ENCODE results near the gene NOS1.

Gene NOS1

DNA sequence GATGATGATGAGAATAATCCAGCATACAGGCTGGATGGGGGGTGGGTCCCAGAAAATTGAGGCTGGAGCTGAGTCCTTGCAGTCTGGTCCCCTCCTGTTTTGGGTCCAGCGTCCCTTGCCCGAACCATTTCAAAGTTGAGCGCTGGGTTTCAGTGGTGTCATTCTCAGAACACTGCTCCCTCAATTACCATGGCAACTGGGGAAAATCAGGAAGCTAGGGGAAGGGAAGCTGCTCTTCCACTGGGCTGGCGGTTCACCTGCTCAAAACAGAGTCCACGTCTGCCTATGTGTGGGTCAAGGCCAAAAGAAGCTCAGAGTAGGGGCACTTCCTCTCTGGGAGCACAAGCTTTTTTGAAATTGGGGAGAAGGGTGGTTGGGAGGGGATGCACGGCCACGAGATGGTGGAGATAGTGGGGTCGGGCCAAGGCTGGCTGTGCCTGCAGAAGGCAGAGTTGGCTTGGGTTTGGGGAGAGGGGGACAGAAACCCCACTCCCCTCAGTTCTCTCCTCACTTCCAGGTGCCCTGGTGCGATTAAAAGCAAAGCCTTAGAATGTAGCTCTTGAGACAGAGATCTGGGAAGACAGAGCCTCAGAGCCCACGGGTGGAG lies 1.7 kb upstream of the NOS1 start:
- no peak for DNase-seq

DNA sequence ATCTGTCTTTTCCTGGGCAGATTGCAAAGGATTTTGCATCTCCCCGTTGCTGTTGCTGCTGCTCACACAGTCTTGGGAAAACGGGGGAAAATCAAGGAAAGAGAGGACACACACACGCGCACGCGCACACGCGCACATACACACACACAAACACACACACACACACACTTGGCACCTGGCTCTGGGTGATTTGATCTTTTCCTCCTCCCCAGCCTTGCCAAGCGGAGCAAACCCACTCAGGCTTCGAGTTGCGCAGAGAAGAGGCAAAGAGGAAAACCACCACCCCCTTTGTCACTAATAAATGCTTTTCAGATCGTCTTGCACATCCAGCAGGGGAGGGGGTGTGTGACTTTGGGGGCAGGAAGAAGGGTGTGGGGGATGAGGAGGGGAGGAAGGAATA lies 965 bp upstream of the NOS1 start:
- DNase-seq, result no peak

DNA sequence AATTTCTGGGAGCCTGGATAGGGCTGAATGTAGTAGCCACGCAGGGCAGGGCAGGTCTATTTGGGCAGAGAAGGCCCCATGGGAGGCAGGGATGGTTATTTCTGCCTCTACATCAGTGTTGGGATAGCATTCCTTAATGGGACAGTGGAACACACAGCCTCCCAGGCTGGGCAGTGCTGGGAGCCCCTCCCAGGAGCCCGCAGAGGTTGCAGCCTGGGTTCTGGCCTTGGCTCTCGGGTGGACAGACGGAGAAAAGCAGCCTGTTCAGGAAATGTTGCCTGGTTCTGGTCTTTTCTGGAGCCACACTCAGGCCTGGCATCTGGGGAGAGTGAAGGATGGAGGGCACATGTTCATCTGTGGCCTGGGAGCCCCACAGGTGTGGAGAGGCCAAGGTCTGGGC lies 479 bp upstream of the NOS1 start:
- DNase-seq, result no peak

DNA sequence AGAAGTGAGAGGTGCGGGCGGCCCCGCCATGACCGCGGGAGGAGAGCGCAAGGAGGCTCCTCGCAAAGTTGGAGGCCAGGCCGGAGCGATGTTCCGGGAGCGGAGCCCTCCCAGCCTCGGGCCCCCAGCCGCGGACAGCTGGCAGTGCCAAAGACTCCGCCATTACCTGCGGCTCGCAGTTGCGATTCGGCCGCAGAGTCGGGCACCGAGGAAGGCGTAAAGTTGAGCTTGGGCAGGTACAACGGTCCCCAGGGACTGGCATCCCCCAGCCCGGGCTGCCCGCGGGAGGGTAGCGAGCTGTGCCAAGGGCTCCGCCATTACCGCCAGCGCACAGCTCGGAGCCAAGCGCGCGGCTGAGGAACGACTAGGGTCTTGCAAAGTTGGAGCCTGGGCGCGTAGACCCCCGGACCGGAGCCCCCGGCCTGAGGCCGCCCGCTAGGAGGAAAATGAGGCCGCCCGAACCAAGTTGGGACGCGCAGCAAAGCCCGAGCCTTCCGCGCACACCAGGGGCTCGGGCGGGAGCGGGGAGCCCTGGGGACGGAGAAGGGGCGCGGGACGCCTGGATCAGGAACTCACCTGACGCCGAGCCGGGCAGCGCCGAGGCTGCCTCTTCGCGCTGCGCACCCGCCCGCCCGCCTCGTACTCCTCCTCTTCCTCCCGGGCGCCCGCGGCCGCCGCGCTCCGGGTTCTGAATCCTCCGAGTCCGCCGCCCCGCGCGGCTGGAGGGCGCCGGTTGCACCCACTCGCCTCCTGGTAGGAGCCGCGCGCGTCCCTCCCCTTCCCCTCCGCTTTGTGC lies 677 bp downstream of the NOS1 start:
- no peak for DNase-seq

DNA sequence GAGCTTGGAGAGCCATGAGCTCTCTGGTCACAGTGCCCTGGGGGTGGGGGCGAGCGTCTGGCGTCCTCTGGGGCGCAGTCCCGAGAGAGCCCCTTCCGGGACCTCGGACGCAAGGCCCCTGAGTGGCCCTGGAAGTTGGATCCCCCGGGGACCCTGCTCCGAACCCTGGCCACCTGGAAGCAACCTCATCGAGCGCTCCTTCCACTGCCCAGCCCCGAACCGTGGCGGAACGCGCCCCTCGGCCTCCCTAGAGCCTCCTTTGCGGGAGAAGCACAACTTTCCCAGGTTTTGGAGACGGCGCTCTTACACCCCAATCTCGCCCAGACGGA lies 1.2 kb downstream of the NOS1 start:
- DNase-seq, result no peak

DNA sequence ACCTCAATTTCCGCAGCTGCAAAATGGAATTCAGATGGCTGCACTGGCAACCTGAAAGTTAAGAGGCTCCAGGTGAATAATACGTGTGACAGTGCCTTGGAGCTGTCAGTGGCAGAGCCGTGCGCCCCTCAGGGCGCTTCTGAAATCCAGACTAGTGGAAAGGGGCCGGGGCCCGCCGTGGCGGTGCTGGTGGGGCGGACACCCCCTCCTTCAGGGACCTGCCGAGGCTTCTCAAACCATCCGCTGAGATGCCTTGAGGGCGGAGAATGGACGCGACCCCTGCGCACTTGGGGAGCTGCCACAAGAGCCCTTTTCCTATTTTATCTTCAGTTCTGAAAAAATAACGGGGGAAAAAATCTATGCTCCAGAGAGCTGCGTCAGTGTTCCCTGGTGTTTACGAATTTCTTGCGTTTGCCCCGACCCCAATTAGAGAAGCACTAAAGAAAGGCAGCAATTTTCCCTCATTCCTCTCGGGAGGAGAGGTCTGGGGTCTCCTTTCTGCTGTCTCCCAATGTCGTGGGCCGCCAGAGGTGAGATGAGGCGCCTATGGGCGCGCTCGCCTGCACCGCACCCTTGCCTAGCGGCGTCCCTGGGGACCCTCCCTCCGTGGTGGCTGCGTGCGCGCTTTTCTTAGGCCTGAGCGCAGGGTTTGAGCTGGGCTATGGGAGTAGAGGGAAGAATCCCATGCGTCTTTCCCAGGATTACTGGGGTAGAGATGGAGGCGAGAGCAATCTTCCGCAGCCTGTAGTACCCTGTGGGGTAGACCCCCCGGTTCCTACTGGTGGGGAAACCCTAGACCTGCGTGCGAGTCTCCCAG lies 2.2 kb downstream of the NOS1 start:
- no peak for DNase-seq

DNA sequence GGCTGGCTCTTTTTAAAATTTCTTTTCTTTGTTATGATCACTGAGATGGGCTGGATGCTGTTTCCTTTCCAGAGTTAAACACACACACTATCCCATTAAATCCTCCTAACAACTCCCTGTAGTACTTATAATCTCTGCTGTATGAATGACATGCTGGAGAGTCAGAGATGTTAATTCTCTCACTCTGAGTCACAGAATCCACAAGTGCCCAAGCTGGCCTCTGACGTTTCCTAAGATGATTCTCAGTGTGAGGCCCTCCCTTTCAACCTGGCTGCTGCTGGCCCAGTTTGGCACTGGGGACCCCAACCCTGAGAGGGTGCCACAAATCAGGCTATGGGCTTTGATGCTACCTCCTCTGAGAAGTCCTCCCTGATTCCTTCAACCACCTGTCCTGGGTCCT lies 5.4 kb downstream of the NOS1 start:
- DNase-seq, result no peak

DNA sequence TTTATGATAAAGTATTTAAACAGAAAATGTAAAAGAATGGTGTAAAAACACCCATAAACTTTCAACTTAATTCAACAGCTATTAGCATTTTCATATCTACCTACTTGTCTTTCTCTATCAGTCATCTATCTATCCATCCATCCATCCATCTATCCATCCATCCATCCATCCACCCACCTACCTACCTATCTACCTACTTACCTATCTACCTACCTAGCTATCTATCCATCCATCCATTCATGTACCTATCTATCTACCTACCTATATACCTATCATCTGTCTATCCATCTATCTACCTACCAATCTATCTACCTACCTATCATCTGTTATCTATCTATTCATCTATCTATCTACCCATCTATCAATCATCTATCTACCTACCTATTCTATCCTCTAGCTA lies 8.5 kb downstream of the NOS1 start:
- DNase-seq, result no peak

DNA sequence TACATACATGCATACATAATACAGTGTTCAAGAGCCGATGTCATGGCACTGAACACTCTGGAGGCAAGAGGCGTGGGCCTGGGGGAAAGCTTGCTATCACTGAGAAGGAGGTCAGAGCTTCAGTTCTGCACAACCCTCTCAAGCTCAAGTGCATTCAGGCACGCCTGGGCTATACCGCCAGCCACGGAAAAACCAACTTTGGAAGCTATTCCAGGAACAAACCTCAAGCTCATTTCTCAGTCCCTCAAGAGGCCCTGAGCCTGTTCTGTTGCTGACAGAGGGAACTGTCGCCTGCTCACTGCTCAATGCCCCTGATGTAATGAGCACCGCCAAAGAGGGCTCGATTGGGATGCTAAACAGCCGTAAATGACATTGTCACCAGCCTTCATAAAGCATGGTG lies 9.2 kb downstream of the NOS1 start:
- DNase-seq, result no peak

DNA sequence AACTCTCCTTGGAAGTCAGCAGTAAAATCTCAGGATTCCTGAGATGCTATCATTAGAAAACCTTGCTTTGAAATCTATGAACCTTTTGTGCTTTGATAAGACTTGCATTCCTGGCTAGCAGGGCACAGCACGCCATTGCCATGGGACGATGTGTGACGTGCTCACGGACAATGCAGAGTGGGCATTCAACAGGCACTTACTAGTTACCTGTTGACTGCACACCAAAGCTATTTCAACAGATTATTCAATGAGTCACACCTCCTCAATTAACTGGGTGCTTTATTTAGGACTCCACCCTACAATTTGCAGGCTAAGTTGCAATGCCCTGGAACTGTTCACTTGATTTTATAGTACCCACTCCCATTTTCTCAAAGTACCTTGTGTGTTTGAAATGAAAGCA lies 11.3 kb downstream of the NOS1 start:
- no peak for DNase-seq

DNA sequence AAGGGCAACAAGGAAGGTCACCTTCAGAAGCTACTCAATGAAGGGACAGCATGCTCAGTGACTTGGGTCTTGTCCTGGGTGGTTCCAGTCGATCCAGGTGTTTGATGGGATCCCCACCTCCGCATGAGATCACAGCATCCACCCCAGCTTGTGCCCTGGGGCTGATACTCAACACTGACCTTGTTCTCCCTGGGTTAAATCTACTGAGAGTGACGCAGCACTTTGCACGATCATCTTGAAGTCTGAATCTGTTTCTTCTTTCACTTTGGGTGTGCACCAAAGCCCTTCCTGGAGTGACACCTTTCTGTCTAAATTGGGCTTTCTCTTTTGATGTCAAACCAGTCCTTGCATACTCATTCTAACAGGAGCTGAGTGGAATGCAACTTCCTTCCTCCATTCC lies 13.8 kb downstream of the NOS1 start:
- no peak for DNase-seq

DNA sequence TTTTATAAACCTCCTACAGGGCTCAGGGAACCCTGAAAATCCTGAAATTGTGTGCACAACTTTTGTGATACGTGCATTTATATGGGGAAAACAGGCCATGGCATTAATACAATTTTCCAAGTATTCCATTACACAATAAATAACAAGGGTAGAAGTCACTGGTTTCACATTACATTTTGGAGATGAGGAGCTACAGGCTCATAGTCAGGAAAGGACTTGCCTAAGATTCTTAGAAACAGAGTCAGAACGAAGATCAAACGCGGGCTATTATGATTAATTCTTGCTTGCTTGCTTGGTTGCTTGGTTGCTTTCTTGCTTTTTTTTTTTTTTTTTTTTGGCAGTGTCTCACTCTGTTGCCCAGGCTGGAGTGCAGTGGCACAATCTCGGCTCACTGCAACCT lies 16.7 kb downstream of the NOS1 start:
- DNase-seq, result no peak

DNA sequence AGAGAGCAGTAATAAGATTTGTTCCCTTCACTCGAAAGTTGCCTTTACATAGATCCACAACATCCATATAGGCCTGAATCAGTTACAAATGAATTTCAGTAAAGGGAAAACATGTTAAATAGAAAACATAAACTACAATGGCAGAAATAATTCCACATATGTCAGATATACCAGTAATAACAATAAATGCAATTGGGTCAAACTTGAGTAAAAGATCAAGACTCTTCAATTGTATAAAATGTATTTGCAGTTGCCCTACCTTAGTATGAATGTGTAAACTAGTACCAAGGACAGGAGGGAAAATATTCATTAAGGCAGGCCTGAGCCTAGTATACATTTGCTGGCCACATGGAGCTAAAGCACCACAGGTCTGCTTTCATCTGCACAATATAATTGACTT lies 17.6 kb downstream of the NOS1 start:
- DNase-seq, result no peak

DNA sequence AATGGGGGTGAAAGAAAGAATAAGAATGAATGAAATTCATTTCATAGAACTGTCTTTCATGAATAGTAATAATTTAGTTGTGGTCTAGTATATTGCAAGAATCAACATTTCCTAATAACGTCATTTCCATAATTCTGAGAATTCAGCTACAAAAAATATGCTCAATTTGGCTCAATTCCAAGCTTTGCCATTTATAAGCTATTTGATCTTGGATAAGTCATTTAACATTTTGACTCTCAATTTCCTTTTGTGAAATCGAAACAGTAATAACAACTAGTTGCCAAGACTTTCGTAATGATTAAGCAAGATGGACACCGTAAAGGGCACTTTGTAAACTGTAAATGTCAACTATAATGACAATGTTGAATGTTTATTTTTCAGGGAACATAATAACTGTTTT lies 18.1 kb downstream of the NOS1 start:
- DNase-seq, result no peak

DNA sequence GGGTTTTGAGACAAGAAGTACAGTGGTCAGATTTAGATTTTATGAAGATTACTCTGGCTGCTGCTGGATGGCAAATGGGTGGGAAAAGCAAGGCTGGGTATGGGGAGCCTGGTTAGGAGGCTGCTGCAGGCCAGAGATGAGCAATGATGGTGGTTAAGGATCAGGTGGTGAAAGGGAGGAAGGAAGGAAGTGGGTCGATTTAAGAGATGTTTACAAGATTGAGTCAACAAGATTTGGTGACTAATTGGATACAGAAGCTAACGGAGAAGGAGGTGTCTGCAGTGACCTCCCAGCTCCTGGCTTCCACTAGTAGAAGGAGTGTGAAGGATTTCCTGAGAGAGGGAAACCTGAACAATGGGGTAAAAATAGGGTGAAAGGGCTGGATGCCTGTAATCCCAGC lies 18.7 kb downstream of the NOS1 start:
- no peak for DNase-seq

DNA sequence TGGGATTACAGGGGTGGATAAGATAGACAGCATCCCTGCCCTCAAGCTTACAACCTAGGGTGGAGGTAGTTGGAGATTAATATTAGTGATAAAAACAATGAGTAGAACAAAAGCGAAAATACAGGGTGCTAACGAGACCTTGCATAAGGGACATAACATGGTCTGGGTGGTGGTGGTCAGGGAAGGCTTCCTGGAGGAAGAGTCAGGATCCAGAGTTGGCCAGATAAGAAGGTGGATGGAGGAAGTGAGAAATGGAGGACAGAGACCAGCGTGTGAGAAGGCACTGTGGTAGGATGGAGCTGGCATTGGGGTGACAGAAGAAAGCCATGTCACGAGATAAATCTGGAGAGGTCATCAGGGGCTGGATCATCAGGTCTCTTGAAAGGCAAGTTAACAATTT lies 19.2 kb downstream of the NOS1 start:
- DNase-seq, result no peak

DNA sequence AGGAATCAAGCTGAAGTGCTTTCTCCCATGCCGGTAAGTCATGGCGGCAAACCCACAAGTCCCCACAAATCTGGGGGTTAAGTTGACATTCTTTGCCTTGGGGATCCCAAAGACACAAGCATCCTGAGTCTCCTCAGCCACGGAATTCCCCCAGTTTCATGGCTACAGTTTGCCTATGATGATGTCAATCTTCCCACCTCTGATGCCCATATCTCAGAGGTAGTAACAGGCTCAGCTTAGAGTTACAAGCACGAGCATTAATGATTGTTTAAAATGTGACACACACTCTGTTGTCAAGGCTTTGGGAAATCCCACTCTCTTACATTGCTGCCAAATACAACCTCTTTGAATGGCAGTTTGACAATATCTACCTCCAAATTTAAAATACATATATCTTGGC lies 22.3 kb downstream of the NOS1 start:
- no peak for DNase-seq

DNA sequence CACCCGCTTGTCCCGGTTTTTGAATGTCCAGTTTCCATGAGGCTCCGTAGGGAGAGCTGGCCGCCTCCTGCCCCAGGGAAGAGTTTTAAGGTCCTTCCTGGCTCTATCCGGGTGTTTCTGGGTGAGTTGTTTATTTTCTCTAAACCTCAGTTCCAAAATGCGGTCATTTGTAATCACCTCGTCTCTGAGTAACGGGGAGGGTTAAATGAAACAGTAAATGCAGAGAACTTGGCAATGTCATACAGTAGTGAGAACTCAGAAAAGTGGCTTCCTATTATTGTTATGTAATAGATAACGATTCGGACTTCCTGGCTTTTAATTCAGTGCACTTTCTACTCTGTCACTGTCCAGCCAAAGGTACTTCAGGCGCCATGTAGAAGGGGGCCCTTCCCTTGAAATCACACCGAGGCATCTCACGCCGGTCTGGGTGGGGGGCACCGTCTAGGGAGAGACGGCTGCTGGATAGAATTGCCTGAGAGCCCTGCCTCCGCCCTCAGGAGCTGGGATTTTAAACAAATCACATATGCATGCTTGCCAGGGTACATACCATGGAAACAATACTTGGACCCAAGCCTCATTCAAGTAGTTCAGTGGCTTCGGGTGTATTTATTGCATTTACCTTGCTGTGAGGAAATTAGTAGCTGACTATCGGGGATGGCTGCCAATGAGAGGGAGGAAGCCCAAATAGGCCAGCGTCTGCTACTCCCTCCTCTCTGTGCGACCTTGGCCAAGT lies 26.4 kb downstream of the NOS1 start:
- DNase-seq, result no peak

DNA sequence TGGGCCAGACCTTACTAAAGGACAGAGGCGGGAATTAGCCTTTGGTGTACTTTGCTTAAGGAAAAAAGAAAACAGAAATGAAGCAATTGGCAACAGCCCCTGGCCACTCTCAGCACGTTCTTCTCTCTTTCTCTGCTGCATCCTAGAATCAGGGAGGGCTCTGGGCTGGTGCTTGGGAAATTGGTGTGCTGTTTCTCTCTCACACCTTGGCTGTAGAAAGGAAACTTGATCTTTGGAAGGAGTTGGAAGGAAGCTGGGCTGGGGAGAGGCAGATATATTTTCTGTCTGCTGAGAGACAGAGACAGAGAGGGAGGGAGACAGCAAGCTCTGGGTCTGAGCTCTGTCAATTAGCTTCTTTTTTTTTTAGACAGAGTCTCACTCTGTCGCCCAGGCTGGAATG lies 27.4 kb downstream of the NOS1 start:
- no peak for DNase-seq

DNA sequence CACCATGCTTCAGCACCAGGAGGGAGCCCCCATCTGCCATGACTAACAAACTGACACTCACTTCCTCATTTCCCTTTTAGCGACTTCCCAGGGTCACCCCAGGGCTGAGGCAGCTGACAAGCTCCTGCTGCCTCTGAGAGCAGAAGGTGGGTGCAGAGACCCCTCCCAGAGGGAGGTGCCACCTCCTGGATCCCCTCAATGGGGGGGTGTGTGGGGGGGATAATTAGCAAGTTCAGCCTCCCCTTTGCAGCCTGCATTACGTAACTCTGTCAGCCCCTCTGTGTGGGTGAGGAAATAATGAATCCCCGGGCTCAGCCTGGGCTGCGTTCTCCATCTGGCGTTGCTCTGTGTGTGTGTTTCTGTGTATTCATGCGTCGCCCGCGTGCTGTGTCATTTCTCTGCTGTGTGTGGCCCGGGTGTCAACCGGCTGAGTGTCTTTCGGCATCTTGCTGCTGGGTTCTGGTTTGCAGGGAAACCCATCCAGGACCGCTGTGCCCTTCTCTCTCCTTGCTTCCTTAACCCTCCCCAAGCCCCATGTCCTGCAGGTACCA lies 28.0 kb downstream of the NOS1 start:
- DNase-seq, result no peak

DNA sequence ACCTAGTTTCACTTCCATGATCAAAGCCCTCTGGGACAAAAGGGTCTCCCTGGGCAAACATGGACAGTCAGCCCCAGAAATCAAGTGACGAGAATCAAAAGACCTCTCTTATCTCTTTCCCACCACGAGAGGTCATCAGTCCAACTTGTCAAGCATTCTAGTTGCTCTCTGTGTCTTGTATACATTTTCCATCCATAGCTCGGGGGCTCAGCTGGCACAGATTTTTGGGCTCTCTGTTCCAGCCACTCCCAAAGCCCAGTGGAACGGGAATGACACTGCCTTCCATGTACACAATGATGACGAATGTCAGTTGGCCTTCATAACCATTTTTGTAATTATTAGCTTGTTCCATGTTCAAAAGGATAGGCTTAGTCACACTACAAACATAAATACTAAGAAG lies 29.7 kb downstream of the NOS1 start:
- no peak for DNase-seq

DNA sequence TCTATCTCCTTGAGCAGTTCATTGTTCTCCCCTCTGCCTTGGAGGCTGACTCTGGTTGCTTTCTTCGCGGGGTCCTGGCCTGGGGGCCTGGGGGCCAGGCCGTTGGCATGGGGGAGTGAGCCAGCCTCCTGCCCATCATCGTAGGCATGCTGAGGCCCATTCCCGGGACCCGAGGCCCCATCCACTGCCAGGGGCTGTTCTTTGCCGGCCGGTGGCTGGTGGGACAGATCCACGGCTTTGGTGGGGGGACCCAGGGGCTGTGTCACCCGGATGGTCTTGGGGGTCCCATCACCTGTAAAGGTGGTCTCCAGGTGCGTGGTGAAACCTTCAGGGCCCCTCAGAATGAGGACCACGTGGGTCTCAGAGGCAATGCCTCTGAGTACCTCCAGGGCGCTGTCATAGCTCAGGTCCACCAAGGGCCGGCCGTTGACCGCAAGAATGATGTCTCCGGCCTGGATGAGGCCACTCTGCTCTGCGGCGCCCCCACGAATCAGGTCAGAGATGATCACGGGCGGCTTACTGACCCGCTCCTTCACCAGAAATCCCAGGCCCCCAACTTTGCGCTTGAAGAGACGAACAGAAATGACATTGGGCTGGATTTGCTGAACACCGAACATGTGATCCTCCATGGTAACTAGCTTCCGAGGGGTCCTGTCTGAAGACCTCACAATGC lies 30.8 kb downstream of the NOS1 start:
- no peak for DNase-seq

DNA sequence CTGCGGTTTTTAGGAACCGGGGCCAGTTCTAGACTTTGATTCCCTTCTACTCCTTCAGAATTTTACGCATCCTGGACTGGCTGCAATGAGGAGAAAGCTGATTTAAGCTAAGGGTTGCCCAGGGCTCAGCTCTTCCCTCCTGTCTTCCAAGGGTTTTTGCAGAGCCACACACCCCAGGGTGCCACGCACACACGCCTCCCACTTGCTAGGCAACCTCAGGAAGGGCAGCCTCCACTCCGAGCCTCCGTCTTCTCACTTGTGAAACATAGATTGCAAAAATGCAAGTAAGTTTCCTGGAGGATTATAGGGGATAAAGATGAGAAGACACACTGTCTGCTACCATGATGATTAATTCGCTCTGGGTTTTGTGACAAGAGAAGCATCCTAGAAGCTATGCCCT lies 31.7 kb downstream of the NOS1 start:
- DNase-seq, result no peak

Data from activated naive CD4-positive, alpha-beta T cell treated with anti-CD3 and anti-CD28 coated beads, Interleukin-2, amount 50 U/mL, for 16 hours (primary cell).